SK-N-MC (cell line): ENCODE results near the gene KRTAP4-11.
"Not testable (repeated sequence)": the region's sequence is repeated elsewhere in the genome, so short reads cannot be mapped to it uniquely, and the experiment has no call there.

Experiments
- EZH2 ChIP-seq: fragments of 200-600 bp; sonication (generic); IDR thresholded peaks from one replicate; pipeline ENCODE4 v1.6.1; 2017; ENCODE audit warnings: antibody characterized with exemption
- POLR2AphosphoS5 ChIP-seq: IDR thresholded peaks from 2 replicates; pipeline ENCODE4 v1.6.1; 2012; ENCODE audit warnings: mild to moderate bottlenecking, low read depth, low read length, borderline replicate concordance

GRCh38 chr17:41123991-41124371 lies 5.8 kb upstream of the KRTAP4-11 start, which contains the start of gene KRTAP4-12:
- TF ChIP-seq EZH2, POLR2AphosphoS5: not testable (repeated sequence)
